ENCODE measurements around the gene DMPK.

DNA sequence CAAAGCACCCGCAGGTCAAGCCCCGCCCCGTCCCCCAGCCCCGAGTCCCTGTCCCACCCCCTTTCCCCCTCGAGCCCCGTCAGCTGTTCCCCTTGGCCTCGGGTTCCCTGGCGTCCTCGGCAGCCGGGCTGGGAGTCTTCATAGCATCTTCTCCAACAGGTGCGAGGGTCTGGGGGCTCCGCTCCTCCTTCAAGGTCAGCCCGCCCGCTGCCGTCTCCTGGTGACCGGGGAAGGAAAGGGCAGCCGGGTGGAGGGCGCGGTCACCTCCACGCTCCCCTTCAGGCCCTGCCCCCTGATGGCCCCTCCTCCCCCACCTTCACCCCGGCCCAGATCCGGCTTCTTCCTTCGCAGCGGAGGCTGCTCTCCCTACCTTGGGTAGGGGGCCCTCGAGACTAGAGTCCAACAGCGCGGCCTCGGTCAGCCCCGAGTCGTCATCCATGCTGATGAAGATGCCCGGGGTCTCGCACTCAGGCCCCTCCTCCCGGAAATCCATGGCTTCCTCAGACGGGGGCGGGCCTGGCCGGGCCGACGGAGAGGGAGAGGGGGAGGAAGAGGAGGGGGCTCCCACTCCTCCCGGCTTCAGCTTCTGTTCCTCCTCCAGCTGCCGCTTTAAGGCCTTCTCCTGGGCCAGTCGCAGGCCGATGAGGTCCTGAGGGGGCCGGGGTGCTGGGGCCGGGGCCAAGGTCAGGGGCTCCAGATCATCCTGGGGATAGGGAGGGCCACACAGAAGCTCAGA, 33.4 kb upstream of the DMPK start:
- TF ChIP-seq, protein P1, sequence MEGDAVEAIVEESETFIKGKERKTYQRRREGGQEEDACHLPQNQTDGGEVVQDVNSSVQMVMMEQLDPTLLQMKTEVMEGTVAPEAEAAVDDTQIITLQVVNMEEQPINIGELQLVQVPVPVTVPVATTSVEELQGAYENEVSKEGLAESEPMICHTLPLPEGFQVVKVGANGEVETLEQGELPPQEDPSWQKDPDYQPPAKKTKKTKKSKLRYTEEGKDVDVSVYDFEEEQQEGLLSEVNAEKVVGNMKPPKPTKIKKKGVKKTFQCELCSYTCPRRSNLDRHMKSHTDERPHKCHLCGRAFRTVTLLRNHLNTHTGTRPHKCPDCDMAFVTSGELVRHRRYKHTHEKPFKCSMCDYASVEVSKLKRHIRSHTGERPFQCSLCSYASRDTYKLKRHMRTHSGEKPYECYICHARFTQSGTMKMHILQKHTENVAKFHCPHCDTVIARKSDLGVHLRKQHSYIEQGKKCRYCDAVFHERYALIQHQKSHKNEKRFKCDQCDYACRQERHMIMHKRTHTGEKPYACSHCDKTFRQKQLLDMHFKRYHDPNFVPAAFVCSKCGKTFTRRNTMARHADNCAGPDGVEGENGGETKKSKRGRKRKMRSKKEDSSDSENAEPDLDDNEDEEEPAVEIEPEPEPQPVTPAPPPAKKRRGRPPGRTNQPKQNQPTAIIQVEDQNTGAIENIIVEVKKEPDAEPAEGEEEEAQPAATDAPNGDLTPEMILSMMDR (IDR thresholded peaks at IDR 0.05) = no peak
- no peak for TF ChIP-seq ZFX (IDR thresholded peaks at IDR 0.05; ENCODE audit: borderline replicate concordance)
